HepG2 (cell line): ENCODE measurements around the gene HELZ. TPM values are rescaled to one million over a fixed set of nuclear protein-coding genes. Genes with fewer than 3 reads are reported as not detected.
A peak's percentile ranks its signal among the peaks of the same experiment; 100 is the strongest.

Experiments
- EHMT2 ChIP-seq: fragments of 200-600 bp; sonication (generic); IDR thresholded peaks from 2 replicates; pipeline ENCODE4 v1.7.0; 2017; ENCODE audit warnings: antibody characterized with exemption, low read depth, low read length, borderline replicate concordance
- HMG20A ChIP-seq: IDR thresholded peaks from 2 replicates; pipeline ENCODE4 v1.6.1; 2016; ENCODE audit warnings: borderline replicate concordance
- JUND ChIP-seq: sonication (generic); formaldehyde crosslinking; IDR thresholded peaks from 2 replicates; pipeline ENCODE4 v1.8.0; 2022; ENCODE audit warnings: mild to moderate bottlenecking, missing genetic modification reagents
- NFIB ChIP-seq: sonication (generic); formaldehyde crosslinking; IDR thresholded peaks from 2 replicates; pipeline ENCODE4 v1.9.0; 2021; ENCODE audit warnings: missing genetic modification reagents, mild to moderate bottlenecking, borderline replicate concordance
- SCMH1 ChIP-seq: sonication (generic); formaldehyde crosslinking; IDR thresholded peaks from 2 replicates; pipeline ENCODE4 v1.9.0; 2021; ENCODE audit warnings: missing genetic modification reagents, mild to moderate bottlenecking, borderline replicate concordance
- SMC3 ChIP-seq: IDR thresholded peaks from 2 replicates; pipeline ENCODE4 v1.6.1; 2011; ENCODE audit warnings: low read length, improper control_type of control experiment
- XBP1 ChIP-seq: sonication (generic); formaldehyde crosslinking; IDR thresholded peaks from 2 replicates; pipeline ENCODE4 v1.5.0; 2020; ENCODE audit warnings: missing genetic modification reagents
- ZNF589 ChIP-seq: sonication (generic); formaldehyde crosslinking; conservative IDR thresholded peaks from 2 replicates; pipeline ENCODE4 v1.8.0; 2022; ENCODE audit warnings: mild to moderate bottlenecking, moderate library complexity, missing genetic modification reagents
- ZNF607 ChIP-seq: sonication (generic); formaldehyde crosslinking; IDR thresholded peaks from 2 replicates; pipeline ENCODE4 v1.5.1; 2020; ENCODE audit warnings: missing genetic modification reagents, mild to moderate bottlenecking, borderline replicate concordance
- ZNF615 ChIP-seq: sonication (generic); formaldehyde crosslinking; IDR thresholded peaks from 2 replicates; pipeline ENCODE4 v1.5.0; 2020; ENCODE audit warnings: mild to moderate bottlenecking, missing genetic modification reagents, borderline replicate concordance
- polyA plus RNA-seq, 8 experiments: library from polyadenylated mRNA; depleted of rRNA in 3 of 8; stranded (reverse) in 7 of 8; unstranded in 1 of 8; fragments of >200 nt; fragmentation: Illumina TruSeq in 4 of 8; extraction: Trizol in 4 of 8; gene quantifications; 2 replicates each; pipeline versions ENCODE4 v1.2.1 to v1.2.3, GENCODE V29; 2011 to 2016; ENCODE audit warnings: low read depth in 4 of 8, missing spikeins in 1 of 8, mixed read lengths in 1 of 8; ENCODE audit not compliant: insufficient read depth in 1 of 8
- total RNA-seq, 5 experiments: library from RNA; depleted of rRNA; stranded (reverse); fragments of >200 nt; fragmentation: Illumina TruSeq; extraction: Trizol; gene quantifications; 2 replicates each; pipeline ENCODE4 v1.2.3, GENCODE V29; 2016; ENCODE audit warnings: low read depth in 1 of 5
- TF ChIP-seq, protein P1 (sequence below): sonication (generic); formaldehyde crosslinking; IDR thresholded peaks from 2 replicates; pipeline ENCODE4 v1.5.0; 2020; ENCODE audit warnings: mild to moderate bottlenecking, missing genetic modification reagents
- TF ChIP-seq, protein P2 (sequence below): sonication (generic); formaldehyde crosslinking; IDR thresholded peaks from 2 replicates; pipeline ENCODE4 v1.8.0; 2023; ENCODE audit warnings: mild to moderate bottlenecking, missing genetic modification reagents
- TF ChIP-seq, protein P3 (sequence below): IDR thresholded peaks from 2 replicates; pipeline ENCODE4 v1.6.1; 2016; ENCODE audit warnings: mild to moderate bottlenecking, missing biosample characterization, missing genetic modification reagents
- TF ChIP-seq, protein P4 (sequence below): IDR thresholded peaks from 2 replicates; pipeline ENCODE4 v1.6.1; 2016; ENCODE audit warnings: missing biosample characterization, missing genetic modification reagents, low read depth
- TF ChIP-seq, protein P5 (sequence below): sonication (generic); formaldehyde crosslinking; IDR thresholded peaks from 2 replicates; pipeline ENCODE4 v1.4.0; 2020; ENCODE audit warnings: missing genetic modification reagents

HELZ gene
- total and polyA plus RNA-seq, 2 of the 13 experiments (the other 11 are each of a cell fraction or from before 2014, with no cell fraction given) = 35.3 to 52.4 TPM

DNA sequence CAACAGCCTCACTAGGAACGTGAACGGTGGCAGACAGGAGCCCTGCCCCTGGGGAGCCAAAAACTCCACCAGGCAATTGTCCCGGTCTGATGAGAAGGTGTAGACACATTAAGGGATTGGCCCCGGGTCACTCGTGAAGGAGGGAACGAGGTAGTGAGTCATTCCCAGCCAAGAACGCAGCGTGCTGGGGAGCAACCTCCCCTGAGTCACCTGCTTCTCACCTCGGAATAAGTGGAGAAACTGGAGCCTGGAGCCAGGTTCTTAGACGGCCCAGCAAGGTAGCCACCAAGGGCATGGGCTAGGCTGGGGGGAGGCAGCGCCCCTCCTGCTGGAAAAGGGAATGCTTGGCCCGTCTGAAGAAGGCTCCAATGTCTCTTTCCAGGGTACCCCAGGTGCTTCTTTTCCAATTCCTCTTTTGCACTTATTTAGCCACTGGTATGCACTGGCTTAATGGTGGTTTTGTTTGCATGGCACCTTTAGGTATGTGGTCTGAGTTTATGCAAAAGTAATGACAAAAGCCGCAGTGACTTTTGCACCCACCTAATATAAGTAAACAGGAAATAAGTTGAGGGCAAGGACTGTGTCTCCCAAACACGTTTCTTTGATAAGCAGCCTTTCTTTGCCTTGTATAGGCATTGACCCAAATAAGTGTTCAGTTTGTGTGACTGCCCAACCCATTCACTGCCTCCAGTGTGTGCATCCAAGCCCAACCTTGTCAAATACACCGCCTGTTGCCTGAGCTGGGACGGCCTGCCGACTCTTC, 1.8 kb upstream of the HELZ start (continued):
- TF ChIP-seq, protein P1, sequence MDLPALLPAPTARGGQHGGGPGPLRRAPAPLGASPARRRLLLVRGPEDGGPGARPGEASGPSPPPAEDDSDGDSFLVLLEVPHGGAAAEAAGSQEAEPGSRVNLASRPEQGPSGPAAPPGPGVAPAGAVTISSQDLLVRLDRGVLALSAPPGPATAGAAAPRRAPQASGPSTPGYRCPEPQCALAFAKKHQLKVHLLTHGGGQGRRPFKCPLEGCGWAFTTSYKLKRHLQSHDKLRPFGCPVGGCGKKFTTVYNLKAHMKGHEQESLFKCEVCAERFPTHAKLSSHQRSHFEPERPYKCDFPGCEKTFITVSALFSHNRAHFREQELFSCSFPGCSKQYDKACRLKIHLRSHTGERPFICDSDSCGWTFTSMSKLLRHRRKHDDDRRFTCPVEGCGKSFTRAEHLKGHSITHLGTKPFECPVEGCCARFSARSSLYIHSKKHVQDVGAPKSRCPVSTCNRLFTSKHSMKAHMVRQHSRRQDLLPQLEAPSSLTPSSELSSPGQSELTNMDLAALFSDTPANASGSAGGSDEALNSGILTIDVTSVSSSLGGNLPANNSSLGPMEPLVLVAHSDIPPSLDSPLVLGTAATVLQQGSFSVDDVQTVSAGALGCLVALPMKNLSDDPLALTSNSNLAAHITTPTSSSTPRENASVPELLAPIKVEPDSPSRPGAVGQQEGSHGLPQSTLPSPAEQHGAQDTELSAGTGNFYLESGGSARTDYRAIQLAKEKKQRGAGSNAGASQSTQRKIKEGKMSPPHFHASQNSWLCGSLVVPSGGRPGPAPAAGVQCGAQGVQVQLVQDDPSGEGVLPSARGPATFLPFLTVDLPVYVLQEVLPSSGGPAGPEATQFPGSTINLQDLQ (CRISPR knock-in tag) = peak; percentile 78; the same call in 1 of the 2 replicates
- TF ChIP-seq, protein P2, sequence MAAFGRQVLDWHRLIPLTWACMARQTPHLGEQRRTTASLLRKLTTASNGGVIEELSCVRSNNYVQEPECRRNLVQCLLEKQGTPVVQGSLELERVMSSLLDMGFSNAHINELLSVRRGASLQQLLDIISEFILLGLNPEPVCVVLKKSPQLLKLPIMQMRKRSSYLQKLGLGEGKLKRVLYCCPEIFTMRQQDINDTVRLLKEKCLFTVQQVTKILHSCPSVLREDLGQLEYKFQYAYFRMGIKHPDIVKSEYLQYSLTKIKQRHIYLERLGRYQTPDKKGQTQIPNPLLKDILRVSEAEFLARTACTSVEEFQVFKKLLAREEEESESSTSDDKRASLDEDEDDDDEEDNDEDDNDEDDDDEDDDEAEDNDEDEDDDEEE (CRISPR knock-in tag) = peak; percentile 84; the same call in 1 of the 2 replicates
- TF ChIP-seq SCMH1 (no peak), ZNF607 (peak; percentile 75), SMC3 (no peak; the same call in 1 of the 2 replicates), ZNF615 (CRISPR knock-in tag) (no peak), EHMT2 (no peak), NFIB (no peak), XBP1 (CRISPR knock-in tag) (no peak; the same call in 1 of the 2 replicates), HMG20A (CRISPR knock-in tag) (peak; percentile 71; the same call in 1 of the 2 replicates), JUND (CRISPR knock-in tag) (no peak; the same call in 1 of the 2 replicates), ZNF589 (no peak; the same call in 1 of the 2 replicates)
- TF ChIP-seq, protein P3, sequence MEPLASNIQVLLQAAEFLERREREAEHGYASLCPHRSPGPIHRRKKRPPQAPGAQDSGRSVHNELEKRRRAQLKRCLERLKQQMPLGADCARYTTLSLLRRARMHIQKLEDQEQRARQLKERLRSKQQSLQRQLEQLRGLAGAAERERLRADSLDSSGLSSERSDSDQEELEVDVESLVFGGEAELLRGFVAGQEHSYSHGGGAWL (CRISPR knock-in tag) = no peak; the same call in 1 of the 2 replicates
- TF ChIP-seq, protein P4, sequence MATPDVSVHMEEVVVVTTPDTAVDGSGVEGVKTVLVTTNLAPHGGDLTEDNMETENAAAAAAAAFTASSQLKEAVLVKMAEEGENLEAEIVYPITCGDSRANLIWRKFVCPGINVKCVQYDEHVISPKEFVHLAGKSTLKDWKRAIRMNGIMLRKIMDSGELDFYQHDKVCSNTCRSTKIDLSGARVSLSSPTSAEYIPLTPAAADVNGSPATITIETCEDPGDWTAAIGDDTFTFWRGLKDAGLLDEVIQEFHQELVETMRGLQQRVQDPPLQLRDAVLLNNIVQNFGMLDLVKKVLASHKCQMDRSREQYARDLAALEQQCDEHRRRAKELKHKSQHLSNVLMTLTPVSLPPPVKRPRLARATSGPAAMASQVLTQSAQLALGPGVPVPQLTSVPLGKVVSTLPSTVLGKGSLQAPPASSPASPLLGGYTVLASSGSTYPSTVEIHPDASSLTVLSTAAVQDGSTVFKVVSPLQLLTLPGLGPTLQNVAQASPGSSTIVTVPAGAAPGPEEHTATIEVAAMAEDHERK = no peak
- TF ChIP-seq, protein P5, sequence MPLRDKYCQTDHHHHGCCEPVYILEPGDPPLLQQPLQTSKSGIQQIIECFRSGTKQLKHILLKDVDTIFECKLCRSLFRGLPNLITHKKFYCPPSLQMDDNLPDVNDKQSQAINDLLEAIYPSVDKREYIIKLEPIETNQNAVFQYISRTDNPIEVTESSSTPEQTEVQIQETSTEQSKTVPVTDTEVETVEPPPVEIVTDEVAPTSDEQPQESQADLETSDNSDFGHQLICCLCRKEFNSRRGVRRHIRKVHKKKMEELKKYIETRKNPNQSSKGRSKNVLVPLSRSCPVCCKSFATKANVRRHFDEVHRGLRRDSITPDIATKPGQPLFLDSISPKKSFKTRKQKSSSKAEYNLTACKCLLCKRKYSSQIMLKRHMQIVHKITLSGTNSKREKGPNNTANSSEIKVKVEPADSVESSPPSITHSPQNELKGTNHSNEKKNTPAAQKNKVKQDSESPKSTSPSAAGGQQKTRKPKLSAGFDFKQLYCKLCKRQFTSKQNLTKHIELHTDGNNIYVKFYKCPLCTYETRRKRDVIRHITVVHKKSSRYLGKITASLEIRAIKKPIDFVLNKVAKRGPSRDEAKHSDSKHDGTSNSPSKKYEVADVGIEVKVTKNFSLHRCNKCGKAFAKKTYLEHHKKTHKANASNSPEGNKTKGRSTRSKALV (CRISPR knock-in tag) = peak; percentile 82
